AG04450 (cell line): ENCODE measurements around the gene TGM1. TPM values are rescaled to one million over a fixed set of nuclear protein-coding genes. Genes with fewer than 3 reads are reported as not detected.

Experiments used
- CTCF ChIA-PET: fragments of 300-600, 350-600 bp; formaldehyde crosslinking; extraction: SDS; loops from one replicate; lab custom pipeline; 2022; ENCODE audit warnings: antibody characterized with exemption, inconsistent platforms; lab: Charles Lee
- POLR2A ChIA-PET: fragments of 350-600 bp; formaldehyde crosslinking; extraction: SDS; loops from one replicate; lab custom pipeline; 2021; ENCODE audit warnings: antibody characterized with exemption, inconsistent platforms; lab: Yijun Ruan, JAX
- DNase-seq: peaks from one replicate; pipeline ENCODE4 v3.0.0-alpha.2; 2011; ENCODE audit warnings: low read depth, low spot score
- H3K27ac ChIP-seq: one replicate; pipeline ENCODE4 v1.5.1; 2012; ENCODE audit warnings: low read depth, low read length, control low read depth
- H3K27me3 ChIP-seq: one replicate; pipeline ENCODE4 v1.6.0; 2012; ENCODE audit warnings: low read length; ENCODE audit not compliant: control insufficient read depth, insufficient read depth
- H3K4me3 ChIP-seq: 2 replicates; pipeline ENCODE4 v1.5.1; 2011; ENCODE audit warnings: mild to moderate bottlenecking, low read depth, low read length, control low read depth
- H3K9me3 ChIP-seq: 2 replicates; pipeline ENCODE4 v1.5.1; 2012; ENCODE audit warnings: low read length; ENCODE audit not compliant: control insufficient read depth, insufficient read depth
- CTCF ChIP-seq: IDR thresholded peaks from 2 replicates; pipeline ENCODE4 v1.5.1; 2011; ENCODE audit warnings: low read depth, low read length, control low read depth, inconsistent platforms
- polyA plus RNA-seq: library from polyadenylated mRNA; depleted of rRNA; stranded (reverse); fragments of >200 nt; gene quantifications from 2 replicates; pipeline ENCODE4 v1.2.3, GENCODE V29; 2011

Gene TGM1
- polyA plus RNA-seq, 1 experiment = 0.97 TPM

DNA sequence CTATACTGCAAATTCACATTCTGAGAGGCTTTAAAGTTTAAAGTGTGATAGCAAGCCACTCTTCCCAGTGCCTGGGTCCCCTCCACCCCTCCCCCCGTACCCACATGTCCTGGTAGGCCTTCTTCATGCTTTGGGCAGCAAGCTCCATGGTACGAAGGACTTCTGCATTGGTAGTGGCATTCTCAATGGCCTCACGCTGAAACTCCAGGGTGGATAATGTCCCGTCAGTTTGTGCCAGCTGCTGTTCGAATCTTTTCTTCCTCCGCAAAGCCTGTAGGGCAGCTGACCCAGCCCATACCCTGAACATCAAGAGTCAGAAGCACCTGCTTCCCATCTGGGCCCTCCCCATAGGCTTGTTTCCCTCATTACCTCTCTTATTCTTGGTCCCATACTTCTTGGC lies 51.7 kb downstream of the TGM1 start:
- Histone ChIP-seq H3K27me3 (no peaks in the 10 kb centered on the region), H3K9me3 (no peaks in the 10 kb centered on the region; the same call in 1 of the 2 replicates), H3K4me3 (no peak overlapping the region), H3K27ac (no peak overlapping the region)
- CTCF ChIA-PET = no interaction called here
- no peak for DNase-seq
- POLR2A ChIA-PET = no interaction called here
- no peak for TF ChIP-seq CTCF

- ChIA-PET POLR2A (no interaction called here), CTCF (no interaction called here)
- Histone ChIP-seq H3K27me3 (no peaks in the 10 kb centered on the region), H3K9me3 (no peaks in the 10 kb centered on the region), H3K4me3 (no peak overlapping the region), H3K27ac (no peak overlapping the region)
- DNase-seq = no peak
- TF ChIP-seq CTCF = no peak
These were observed 55.4 kb downstream of the TGM1 start for GRCh38 chr14:24207625-24208024.

DNA sequence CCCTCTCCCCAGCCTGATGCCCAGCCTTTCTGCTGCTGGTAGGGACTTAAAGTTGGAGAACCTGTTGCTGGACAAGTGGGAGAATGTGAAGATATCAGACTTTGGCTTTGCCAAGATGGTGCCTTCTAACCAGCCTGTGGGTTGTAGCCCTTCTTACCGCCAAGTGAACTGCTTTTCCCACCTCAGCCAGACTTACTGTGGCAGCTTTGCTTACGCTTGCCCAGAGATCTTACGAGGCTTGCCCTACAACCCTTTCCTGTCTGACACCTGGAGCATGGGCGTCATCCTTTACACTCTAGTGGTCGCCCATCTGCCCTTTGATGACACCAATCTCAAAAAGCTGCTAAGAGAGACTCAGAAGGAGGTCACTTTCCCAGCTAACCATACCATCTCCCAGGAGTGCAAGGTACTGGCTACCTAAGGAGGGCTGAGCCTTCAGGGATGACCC lies 55.8 kb downstream of the TGM1 start:
- Histone ChIP-seq H3K9me3 (no peaks in the 10 kb centered on the region), H3K27ac (no peak overlapping the region), H3K27me3 (no peaks in the 10 kb centered on the region), H3K4me3 (no peak overlapping the region)
- DNase-seq = no peak
- ChIA-PET CTCF (no interaction called here), POLR2A (no interaction called here)
- no peak for TF ChIP-seq CTCF

- no peaks in the 10 kb centered on the region for H3K27me3 ChIP-seq
- ChIA-PET POLR2A (no interaction called here), CTCF (no interaction called here)
- H3K4me3 ChIP-seq = no peak overlapping the region
- no peak for TF ChIP-seq CTCF
- H3K9me3 ChIP-seq = peaks cover 3% of the 10 kb centered on the region
- no peak for DNase-seq
- H3K27ac ChIP-seq = no peak overlapping the region
These were observed 56.5 kb downstream of the TGM1 start for GRCh38 chr14:24206260-24207103.
